Right cardiac atrium (tissue), 5 donors: ENCODE results near the gene PPP1R10. TPM values are rescaled to one million over a fixed set of nuclear protein-coding genes. Genes with fewer than 3 reads are reported as not detected.
"Not testable (repeated sequence)": the region's sequence is repeated elsewhere in the genome, so short reads cannot be mapped to it uniquely, and the experiment has no call there.

ENCODE experiments used
- ATAC-seq, 2 donors: fragments of 200-7000 bp; cut with Tn5 transposase; one replicate each; pipeline versions ENCODE4 v1.8.0 to v1.9.1; 2020; ENCODE audit warnings: moderate library complexity in 2 of 2, mild to moderate bottlenecking in 1 of 2
- DNase-seq, 3 donors: peaks; one replicate each; pipeline ENCODE4 v3.0.0-alpha.2; 2020
- H3K27ac ChIP-seq: one replicate; pipeline ENCODE4 v1.5.1; 2013; ENCODE audit warnings: mild to moderate bottlenecking, low read length, control low read depth, moderate library complexity
- H3K27me3 ChIP-seq: one replicate; pipeline ENCODE4 v1.6.1; 2013; ENCODE audit not compliant: control insufficient read depth, insufficient read depth
- H3K4me1 ChIP-seq: one replicate; pipeline ENCODE4 v1.6.1; 2013; ENCODE audit warnings: low read length; ENCODE audit not compliant: control insufficient read depth, insufficient read depth
- H3K4me3 ChIP-seq: one replicate; pipeline ENCODE4 v1.5.1; 2013; ENCODE audit warnings: low read length, control low read depth
- H3K9me3 ChIP-seq: one replicate; pipeline ENCODE4 v1.6.1; 2013; ENCODE audit warnings: low read length; ENCODE audit not compliant: control insufficient read depth
- whole genome bisulfite sequencing: extraction: QIAGEN DNeasy Blood & Tissue Kit; methylation state at CpG from one replicate; pipeline ENCODE4 v1.1.7; 2013; 5-methylcytosine and 5-hydroxymethylcytosine counted together
- intact Hi-C, 4 donors: fragments of 100-400 bp; cut with DNase I; formaldehyde crosslinking; loops; one replicate each; pipeline versions ENCODE4 v1.11.0 to v1.14.0; 2022 to 2023
- polyA plus RNA-seq: library from polyadenylated mRNA; stranded (reverse); fragments of 200-250 nt; gene quantifications from one replicate; pipeline ENCODE4 v1.2.3, GENCODE V29; 2013
- total RNA-seq, 4 donors: library from RNA; stranded (reverse); fragmentation: NEBNext Ultra II Directional; extraction: Animal tissue kit (Norgen Biotek cat#: 25700); gene quantifications; one replicate each; pipeline ENCODE4 v1.2.1, GENCODE V29; 2021
- donor health status: healthy with polysubstance abuse.
- donor health status: DM: no; HTN: yes; CAD: no.
- donor health status: DM: no; HTN: no; CAD: no.
- donor health status: DM: no; HTN: yes; CAD: no; lungs with severe emphysema.
- donor health status: DM: yes; HTN: yes; CAD: no.

The PPP1R10 gene
- total and polyA plus RNA-seq, 5 donors: 16.0 to 46.6 (median 40.7) TPM

DNA sequence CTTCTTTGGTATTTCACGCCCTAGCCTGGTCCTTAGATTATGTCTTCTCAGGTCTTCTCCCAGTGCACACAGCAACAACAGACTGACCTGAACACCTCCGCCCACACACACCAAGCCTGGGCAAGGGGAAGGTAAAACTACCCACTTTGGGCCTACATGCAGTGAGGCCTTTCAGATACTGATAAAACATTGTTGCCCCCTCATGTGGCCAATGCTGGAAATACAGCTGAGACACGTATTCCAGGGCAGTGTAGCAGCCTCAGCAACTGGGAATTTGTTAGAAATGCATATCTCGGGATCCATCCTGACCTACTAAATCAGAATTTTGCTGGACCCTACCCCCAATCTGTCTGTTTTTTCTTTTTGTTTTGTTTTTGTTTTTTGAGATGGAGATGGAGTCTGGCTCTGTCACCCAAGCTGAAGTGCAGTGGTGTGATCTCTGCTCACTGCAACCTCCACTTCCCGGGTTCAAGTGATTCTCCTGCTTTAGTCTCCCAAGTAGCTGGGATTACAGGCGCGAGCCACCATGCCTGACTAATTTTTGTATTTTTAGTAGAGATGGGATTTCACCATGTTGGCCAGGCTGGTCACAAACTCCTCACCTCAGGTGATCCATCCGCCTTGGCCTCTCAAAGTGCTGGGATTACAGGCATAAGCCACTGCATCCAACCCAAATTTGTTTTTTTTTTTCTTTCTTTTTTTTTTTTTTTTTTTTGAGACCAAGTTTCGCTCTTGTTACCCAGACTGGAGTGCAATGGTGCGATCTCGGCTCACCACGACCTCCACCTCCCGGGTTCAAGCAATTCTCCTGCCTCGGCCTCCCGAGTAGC is 19.5 kb downstream of the PPP1R10 start:
- H3K4me1 ChIP-seq, H3K27ac ChIP-seq, H3K27me3 ChIP-seq, H3K9me3 ChIP-seq, H3K4me3 ChIP-seq: not testable (repeated sequence)
- intact Hi-C loops: loop anchor here in 1 of 4 donors (10.0 kb wide), 1 partner anchor 53 kb away; no protein-coding TSS in a partner anchor
- ATAC-seq (peak; percentile 69 to 70), DNase-seq (peak; percentile 62 to 86 (median 73))
- 76% methylated on average over 15 of the region's 15 CpGs for WGBS

DNA sequence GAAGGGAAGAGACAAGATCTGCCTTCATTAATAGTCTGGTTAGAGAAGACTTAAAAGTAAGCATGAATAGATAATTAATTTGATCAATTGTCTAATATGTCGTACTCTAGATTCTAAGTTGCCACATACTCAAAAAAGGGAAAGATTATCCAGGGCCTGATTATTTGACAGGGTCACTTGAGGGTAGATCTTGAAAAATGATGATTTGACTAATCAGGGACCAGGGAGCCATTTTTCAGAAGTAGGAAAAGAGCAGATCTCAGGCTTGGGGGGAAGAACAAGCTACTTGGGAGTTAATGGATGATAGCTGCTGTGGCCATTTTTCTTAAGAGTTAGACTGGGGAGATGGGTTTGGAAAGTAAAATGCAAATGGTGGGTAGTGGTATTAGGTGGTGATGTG is 24.8 kb downstream of the PPP1R10 start:
- 98% methylated on average over 1 of the region's 1 CpG for WGBS
- H3K27ac ChIP-seq: no peak overlapping the region

DNA sequence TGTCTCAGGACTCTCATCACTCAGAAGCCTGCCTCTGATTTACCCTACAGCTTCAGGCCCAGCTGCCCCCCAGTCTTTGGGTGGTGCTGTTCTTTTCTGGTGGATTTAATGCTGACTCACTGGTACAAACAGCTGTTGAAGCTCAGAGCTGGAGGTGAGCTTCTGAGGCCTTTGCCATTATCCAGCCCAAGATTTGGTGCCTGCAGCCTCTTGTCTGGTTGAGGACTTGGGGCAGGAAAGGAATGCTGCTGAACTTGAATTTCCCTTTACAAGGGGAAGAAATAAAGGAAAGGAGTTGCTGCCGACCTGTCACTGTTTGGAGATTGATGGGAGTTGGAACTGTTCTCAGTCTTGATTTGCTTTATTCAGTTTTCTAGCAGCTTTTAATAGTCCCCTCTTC is 26.0 kb downstream of the PPP1R10 start:
- H3K9me3 ChIP-seq: no peaks in the 10 kb centered on the region
- H3K4me1 ChIP-seq: no peaks in the 10 kb centered on the region
- H3K27ac ChIP-seq: no peak overlapping the region
- intact Hi-C loops: loop anchor here in 1 of 4 donors (10.0 kb wide), 1 partner anchor 46 kb away; no protein-coding TSS in a partner anchor
- no peaks in the 10 kb centered on the region for H3K27me3 ChIP-seq
- WGBS: 46% methylated on average over 1 of the region's 1 CpG
- H3K4me3 ChIP-seq: no peak overlapping the region
- ATAC-seq (no peak), DNase-seq (no peak)

More for the DNA sequence above, 24.8 kb downstream of the PPP1R10 start:
- no peak for ATAC-seq
- DNase-seq: no peak
- Histone ChIP-seq H3K4me3 (no peak overlapping the region), H3K9me3 (no peaks in the 10 kb centered on the region), H3K27me3 (no peaks in the 10 kb centered on the region), H3K4me1 (no peaks in the 10 kb centered on the region)
- intact Hi-C loops: loop anchor here in 1 of 4 donors (10.0 kb wide), 1 partner anchor 47 kb away; no protein-coding TSS in a partner anchor

DNA sequence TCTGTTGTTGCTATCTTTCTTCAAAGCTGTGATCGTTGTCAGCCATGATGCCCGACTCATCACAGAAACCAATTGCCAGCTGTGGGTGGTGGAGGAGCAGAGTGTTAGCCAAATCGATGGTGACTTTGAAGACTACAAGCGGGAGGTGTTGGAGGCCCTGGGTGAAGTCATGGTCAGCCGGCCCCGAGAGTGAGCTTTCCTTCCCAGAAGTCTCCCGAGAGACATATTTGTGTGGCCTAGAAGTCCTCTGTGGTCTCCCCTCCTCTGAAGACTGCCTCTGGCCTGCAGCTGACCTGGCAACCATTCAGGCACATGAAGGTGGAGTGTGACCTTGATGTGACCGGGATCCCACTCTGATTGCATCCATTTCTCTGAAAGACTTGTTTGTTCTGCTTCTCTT is 26.5 kb downstream of the PPP1R10 start:
- WGBS: 82% methylated on average over 8 of the region's 8 CpGs
- DNase-seq (no peak), ATAC-seq (no peak)
- Histone ChIP-seq H3K9me3 (no peaks in the 10 kb centered on the region), H3K27ac (no peak overlapping the region), H3K27me3 (no peaks in the 10 kb centered on the region), H3K4me3 (no peak overlapping the region), H3K4me1 (no peaks in the 10 kb centered on the region)
- intact Hi-C loops: loop anchor here in 1 of 4 donors (10.0 kb wide), 1 partner anchor 46 kb away; no protein-coding TSS in a partner anchor

DNA sequence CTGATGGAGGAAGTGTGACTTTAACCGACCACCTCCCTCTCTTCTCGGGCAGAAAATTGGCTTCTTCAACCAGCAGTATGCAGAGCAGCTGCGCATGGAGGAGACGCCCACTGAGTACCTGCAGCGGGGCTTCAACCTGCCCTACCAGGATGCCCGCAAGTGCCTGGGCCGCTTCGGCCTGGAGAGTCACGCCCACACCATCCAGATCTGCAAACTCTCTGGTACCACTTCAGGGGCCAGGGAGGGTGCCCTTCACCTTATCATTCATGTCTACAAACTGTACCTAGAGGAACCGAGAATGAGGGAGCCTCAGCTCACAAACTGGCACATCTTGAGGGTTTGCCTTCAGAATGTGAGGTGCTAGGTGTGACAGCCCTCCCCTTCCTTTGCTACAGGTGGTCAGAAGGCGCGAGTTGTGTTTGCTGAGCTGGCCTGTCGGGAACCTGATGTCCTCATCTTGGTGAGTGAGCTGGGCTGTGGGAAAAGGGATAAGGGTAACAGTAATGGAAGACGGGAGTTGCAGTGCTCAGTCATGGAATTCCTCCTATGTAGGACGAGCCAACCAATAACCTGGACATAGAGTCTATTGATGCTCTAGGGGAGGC is 27.2 kb downstream of the PPP1R10 start:
- ATAC-seq (no peak), DNase-seq (no peak)
- no peaks in the 10 kb centered on the region for H3K4me1 ChIP-seq
- H3K27me3 ChIP-seq: no peaks in the 10 kb centered on the region
- H3K27ac ChIP-seq: no peak overlapping the region
- no peak overlapping the region for H3K4me3 ChIP-seq
- intact Hi-C loops: loop anchor here in 1 of 4 donors (10.0 kb wide), 1 partner anchor 45 kb away; no protein-coding TSS in a partner anchor
- WGBS: 93% methylated on average over 15 of the region's 15 CpGs
- no peaks in the 10 kb centered on the region for H3K9me3 ChIP-seq

DNA sequence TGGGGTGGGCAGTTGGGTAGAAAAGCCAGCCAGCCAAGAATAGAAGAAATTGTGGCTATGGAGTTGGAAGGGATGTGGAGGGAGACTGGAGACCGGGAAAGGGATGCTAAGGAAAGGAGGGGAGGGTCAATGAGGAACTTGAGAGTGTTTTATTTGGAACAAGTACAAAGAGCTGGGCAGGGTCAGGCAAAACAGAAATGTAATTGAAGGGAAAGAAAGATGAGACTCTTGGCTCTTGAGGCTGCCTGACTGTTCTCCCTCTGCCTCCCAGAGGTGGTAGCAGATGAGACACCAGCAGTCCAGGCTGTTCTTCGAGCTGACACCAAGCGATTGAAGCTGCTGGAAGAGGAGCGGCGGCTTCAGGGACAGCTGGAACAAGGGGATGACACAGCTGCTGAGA is 33.1 kb downstream of the PPP1R10 start:
- Histone ChIP-seq H3K4me1 (no peaks in the 10 kb centered on the region), H3K9me3 (no peaks in the 10 kb centered on the region), H3K27me3 (no peaks in the 10 kb centered on the region), H3K4me3 (no peak overlapping the region), H3K27ac (no peak overlapping the region)
- ATAC-seq (no peak), DNase-seq (no peak)
- 83% methylated on average over 5 of the region's 5 CpGs for WGBS
- intact Hi-C loops: no loop called here

DNA sequence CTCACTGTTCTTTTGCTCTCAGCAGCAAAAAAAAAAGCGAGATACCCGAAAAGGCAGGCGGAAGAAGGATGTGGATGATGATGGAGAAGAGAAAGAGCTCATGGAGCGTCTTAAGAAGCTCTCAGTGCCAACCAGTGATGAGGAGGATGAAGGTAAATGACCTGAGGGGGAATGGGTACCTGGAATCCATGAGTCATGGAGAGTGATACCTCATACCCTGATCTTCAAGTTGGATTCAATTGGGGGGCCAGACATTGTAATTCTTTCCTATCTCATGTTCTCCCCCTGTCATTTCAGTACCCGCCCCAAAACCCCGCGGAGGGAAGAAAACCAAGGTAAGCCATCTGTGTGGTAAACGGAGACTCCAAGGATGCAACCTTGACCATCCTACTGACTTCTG is 39.0 kb downstream of the PPP1R10 start:
- Histone ChIP-seq H3K27ac (no peak overlapping the region), H3K27me3 (no peaks in the 10 kb centered on the region), H3K4me1 (no peaks in the 10 kb centered on the region), H3K9me3 (no peaks in the 10 kb centered on the region), H3K4me3 (no peak overlapping the region)
- ATAC-seq (no peak), DNase-seq (no peak)
- intact Hi-C loops: no loop called here
- 97% methylated on average over 8 of the region's 8 CpGs for WGBS

DNA sequence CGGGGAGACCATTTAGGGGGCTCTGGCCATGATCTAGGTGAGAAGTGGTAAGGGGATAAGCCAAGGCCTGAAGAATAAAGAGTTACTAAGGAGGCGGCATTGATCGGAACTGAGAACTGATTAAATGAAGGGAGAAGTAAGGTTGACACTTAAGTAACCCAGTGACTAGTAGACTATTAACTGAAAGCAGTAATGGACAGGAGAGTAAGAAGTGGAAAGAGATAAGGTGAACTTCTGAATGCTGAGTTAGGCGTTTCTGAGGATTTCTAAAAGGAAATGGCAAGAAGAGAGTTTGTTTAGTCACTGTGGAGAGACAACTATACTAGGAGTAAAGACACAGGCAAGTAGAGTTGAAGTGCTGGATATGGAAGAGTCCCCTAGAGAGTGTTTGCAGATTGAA is 43.9 kb downstream of the PPP1R10 start:
- Histone ChIP-seq H3K27me3 (no peaks in the 10 kb centered on the region), H3K4me3 (no peak overlapping the region), H3K4me1 (peaks cover 7% of the 10 kb centered on the region), H3K9me3 (no peaks in the 10 kb centered on the region), H3K27ac (no peak overlapping the region)
- DNase-seq: no peak
- intact Hi-C loops: no loop called here
- no peak for ATAC-seq
- 72% methylated on average over 4 of the region's 4 CpGs for WGBS

DNA sequence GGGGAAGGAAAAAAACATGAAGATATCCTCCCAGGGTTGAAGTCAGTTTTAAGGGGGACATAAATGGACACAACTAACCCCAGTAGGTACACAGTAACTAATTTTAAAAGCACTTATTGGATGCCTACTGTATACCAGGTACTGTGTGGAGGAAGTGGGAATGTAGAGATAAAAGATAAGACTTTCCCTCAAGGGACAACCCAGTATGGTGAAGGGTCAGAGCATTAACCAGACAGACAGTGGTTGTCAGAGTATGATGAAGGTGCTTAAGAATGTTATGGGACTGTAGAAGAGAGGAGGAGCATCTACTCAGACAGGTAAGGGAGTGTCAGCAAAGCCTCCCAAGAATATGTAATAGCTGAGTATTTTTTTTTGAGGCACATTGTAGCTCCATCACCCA is 44.9 kb downstream of the PPP1R10 start:
- DNase-seq: no peak
- intact Hi-C loops: no loop called here
- no peaks in the 10 kb centered on the region for H3K27me3 ChIP-seq
- H3K4me3 ChIP-seq: peak overlapping the region; percentile 68
- no peaks in the 10 kb centered on the region for H3K9me3 ChIP-seq
- no peak overlapping the region for H3K27ac ChIP-seq
- no peak for ATAC-seq
- H3K4me1 ChIP-seq: peaks cover 7% of the 10 kb centered on the region

DNA sequence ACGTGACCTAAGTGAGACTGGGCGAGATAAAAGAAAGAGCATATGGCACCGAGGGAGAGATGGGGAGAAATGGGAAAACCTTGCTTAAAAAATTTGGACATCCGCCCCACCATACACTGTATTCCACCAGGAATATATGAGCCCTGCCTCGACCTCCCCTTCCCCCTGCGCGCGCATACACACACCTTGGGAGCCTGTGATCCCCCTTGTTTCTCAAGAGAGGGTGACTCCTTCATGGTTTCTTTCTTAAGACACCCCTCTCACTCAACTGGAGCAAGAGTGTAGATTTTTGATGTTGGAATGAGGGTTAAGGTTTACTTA is 45.3 kb downstream of the PPP1R10 start:
- intact Hi-C loops: no loop called here

DNA sequence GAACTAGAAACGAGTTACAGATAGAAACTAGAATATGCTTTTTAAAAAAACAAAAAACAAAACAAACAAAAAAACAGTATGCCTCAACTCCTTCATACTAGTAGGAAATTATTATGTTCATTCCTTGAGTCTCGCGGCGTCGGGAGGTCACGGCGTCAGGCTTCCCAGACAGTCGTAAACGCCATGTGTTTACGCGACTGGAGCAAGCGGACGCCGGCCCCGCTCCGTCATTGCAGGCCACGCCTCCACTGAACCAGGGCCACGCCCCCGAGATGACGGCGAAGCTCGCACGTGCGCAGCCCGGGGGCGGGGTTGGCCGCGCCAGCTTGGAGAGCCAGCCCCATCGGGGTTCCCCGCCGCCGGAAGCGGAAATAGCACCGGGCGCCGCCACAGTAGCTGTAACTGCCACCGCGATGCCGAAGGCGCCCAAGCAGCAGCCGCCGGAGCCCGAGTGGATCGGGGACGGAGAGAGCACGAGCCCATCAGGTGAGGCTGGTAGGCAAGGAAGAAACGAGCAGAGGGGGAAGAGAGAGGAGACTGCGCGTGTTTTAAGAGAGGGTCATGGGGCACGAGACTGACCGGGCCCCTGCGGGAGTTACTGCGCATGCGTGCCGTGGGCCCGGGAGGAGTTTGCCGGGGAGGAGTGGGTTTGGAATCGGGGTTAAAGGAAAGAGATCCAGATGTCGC is 45.8 kb downstream of the PPP1R10 start, which contains the start of gene ABCF1:
Gene ABCF1 (plus strand): TSS at position 368 of the 687 bp plus-strand sequence. CDS start 46 bp downstream, at position 414.
- ATAC-seq: peak; percentile 99
- WGBS: under 1% methylated on average over 59 of the region's 59 CpGs
- DNase-seq: peak; percentile 99 to 100 (median 100)
- no peaks in the 10 kb centered on the region for H3K9me3 ChIP-seq
- intact Hi-C loops: no loop called here
- peaks cover 7% of the 10 kb centered on the region for H3K4me1 ChIP-seq
- peak within 1 kb of the TSS; percentile 68 for H3K4me3 ChIP-seq
- H3K27ac ChIP-seq: peak within 1 kb of the TSS; percentile 92
- no peaks in the 10 kb centered on the region for H3K27me3 ChIP-seq

More for the DNA sequence above, 45.3 kb downstream of the PPP1R10 start:
- ATAC-seq (no peak), DNase-seq (no peak)
- Histone ChIP-seq H3K4me3 (peak overlapping the region; percentile 68), H3K27me3 (no peaks in the 10 kb centered on the region), H3K4me1 (peaks cover 7% of the 10 kb centered on the region), H3K27ac (peak overlapping the region; percentile 23), H3K9me3 (no peaks in the 10 kb centered on the region)
- WGBS: 0% methylated on average over 8 of the region's 8 CpGs
